Spleen (tissue), 7 donors: ENCODE results near the gene TTC27.

ENCODE experiments used
- CTCF ChIP-seq, 11 experiments: fragments of 200-600 bp in 7 of 11; fragments of 450-650 bp in 4 of 11; sonication (generic) in 4 of 11; IDR thresholded peaks in 8 of 11; conservative IDR thresholded peaks in 3 of 11; 1 replicate in 7 of 11; 2 replicates in 4 of 11; pipeline versions ENCODE4 v1.4.0 to v1.8.0; 2016 to 2021; ENCODE audit warnings: antibody characterized with exemption in 11 of 11, inconsistent platforms in 4 of 11, mild to moderate bottlenecking in 1 of 11
- POLR2A ChIP-seq, 3 donors: fragments of 450-650 bp; IDR thresholded peaks; one replicate each; pipeline ENCODE4 v1.5.1; 2017; ENCODE audit warnings: antibody characterized with exemption in 3 of 3, mild to moderate bottlenecking in 1 of 3
- donor health status: DM: no; HTN: no; CAD: no; lungs with moderate emphysema.
- donor health status: DM: no; HTN: no; CAD: no.
- donor health status: DM: no; HTN: no; CAD: no.

DNA sequence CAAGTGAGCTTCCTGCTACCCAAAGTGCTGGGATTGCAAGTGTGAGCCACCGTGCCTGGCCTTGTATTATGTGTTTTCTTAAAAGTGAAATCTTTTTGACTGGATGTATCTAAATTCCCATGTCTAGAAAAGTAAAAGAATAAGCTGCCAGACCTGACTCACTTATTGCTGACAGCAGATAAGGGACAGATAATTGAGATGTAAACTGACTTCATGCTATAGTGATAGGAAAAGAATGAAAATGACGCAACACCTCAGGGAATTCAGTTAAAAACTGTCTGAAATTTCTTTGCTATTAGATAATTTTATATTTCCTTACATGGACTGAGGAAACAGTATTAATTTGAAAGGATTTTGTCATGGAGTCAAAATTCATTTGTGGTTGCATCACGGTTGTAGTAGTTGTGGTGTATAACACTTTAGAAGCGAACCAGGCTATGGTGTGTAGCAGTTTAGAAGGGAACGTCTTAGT, 19.4 kb downstream of the TTC27 start:
- TF ChIP-seq POLR2A (IDR thresholded peaks at IDR 0.05), result no peak
- TF ChIP-seq CTCF (IDR thresholded peaks at IDR 0.05 in 8 of 11, conservative IDR thresholded peaks at IDR 0.05 in 3 of 11), result no peak
